ENCODE results near the gene PTPRG. TPM values are rescaled to one million over a fixed set of nuclear protein-coding genes. Genes with fewer than 3 reads are reported as not detected.

The PTPRG gene
- total RNA-seq, 4 donors from 2014 or later = 51.9 to 56.8 (median 54.4) TPM

DNA sequence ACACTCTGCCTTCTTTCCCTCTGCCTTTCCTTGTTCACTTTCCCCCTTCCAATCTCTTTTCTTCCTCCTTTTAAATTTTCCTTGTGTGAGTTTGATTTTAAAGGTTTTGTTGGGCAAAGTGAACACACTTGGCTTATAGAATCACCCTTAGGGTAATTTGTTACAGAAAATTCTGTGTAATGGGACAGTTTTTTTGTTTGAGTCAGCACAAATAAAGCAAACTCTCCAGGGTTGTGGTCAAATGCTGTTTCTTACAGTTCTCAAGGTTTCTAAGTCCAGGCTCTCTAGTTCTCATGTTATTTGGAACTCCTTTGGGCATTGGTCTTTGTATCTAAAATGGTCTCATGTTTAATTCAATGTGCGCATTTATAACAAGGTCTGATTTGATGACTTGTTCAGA is 307.1 kb downstream of the PTPRG start:
- H3K27ac ChIP-seq (replicated peaks in 1 of 4) = no peak overlapping the region
- H3K4me3 ChIP-seq = no peak overlapping the region
- H3K27me3 ChIP-seq = no peaks in the 10 kb centered on the region
- no peaks in the 10 kb centered on the region for H3K9me3 ChIP-seq
- WGBS = 100% methylated on average over 1 of the region's 1 CpG
- TF ChIP-seq, protein P1, sequence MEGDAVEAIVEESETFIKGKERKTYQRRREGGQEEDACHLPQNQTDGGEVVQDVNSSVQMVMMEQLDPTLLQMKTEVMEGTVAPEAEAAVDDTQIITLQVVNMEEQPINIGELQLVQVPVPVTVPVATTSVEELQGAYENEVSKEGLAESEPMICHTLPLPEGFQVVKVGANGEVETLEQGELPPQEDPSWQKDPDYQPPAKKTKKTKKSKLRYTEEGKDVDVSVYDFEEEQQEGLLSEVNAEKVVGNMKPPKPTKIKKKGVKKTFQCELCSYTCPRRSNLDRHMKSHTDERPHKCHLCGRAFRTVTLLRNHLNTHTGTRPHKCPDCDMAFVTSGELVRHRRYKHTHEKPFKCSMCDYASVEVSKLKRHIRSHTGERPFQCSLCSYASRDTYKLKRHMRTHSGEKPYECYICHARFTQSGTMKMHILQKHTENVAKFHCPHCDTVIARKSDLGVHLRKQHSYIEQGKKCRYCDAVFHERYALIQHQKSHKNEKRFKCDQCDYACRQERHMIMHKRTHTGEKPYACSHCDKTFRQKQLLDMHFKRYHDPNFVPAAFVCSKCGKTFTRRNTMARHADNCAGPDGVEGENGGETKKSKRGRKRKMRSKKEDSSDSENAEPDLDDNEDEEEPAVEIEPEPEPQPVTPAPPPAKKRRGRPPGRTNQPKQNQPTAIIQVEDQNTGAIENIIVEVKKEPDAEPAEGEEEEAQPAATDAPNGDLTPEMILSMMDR (IDR thresholded peaks at IDR 0.05) = no peak
- no peak for TF ChIP-seq EP300 (IDR thresholded peaks at IDR 0.05)
- DNase-seq (ENCODE audit: extremely low spot score) = no peak
- intact Hi-C loops (cut with DNase I) = no loop called here
- no peaks in the 10 kb centered on the region for H3K36me3 ChIP-seq
- peaks cover 34 to 53% (median 42%) of the 10 kb centered on the region in 4 donors for H3K4me1 ChIP-seq

DNA sequence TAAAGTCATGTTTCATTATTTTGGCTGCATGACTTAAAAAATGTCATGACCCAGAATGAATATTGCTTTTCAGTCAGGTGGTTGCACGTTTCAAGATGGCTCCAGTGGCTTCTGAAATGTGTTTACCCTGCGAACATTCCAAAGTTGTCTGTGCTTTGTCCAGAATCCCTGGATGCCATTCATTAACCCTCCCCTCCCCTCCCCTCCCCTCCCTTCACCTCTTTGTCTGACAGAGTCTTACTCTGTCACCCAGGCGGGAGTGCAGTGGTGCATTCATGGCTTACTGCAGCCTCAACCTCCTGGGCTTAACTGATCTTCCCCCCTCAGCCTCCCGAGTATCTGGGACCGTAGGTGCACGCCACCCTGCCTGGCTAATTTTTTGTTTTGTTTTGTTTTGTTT is 308.0 kb downstream of the PTPRG start:
- no peaks in the 10 kb centered on the region for H3K27me3 ChIP-seq
- no peaks in the 10 kb centered on the region for H3K9me3 ChIP-seq
- no peaks in the 10 kb centered on the region for H3K36me3 ChIP-seq
- intact Hi-C loops (cut with DNase I) = no loop called here
- no peak overlapping the region for H3K27ac ChIP-seq (replicated peaks in 1 of 4)
- no peak for DNase-seq (ENCODE audit: extremely low spot score)
- H3K4me1 ChIP-seq = peaks cover 26 to 51% (median 38%) of the 10 kb centered on the region in 4 donors
- TF ChIP-seq POLR2A (IDR thresholded peaks at IDR 0.05; ENCODE audit: low read depth) (no peak), POLR2AphosphoS5 (IDR thresholded peaks at IDR 0.05) (no peak), EP300 (IDR thresholded peaks at IDR 0.05) (no peak)
- TF ChIP-seq, protein P1 (IDR thresholded peaks at IDR 0.05) = no peak
- 87% methylated on average over 6 of the region's 6 CpGs for WGBS
- no peak overlapping the region for H3K4me3 ChIP-seq

DNA sequence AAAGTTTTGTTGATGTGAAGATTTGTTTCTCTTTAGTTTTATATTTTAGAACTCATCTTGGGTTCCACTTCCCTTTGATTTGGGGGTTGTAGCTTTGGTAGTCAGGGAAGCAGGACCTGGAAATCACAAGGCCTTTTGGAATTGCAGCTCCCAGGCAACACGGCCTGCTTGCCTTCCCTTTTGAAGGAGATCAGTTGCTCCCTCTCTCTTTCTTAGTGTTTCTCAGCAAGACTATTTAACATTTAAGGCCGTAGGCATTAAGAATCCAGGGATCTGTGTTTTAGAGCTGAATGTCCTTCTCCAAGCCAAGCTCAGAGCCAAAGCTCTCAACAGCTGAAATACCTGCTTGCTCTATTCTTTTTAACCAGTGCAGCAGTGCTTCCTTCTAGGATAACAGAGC is 310.3 kb downstream of the PTPRG start:
- intact Hi-C loops (cut with DNase I) = no loop called here
- 81% methylated on average over 2 of the region's 2 CpGs for WGBS
- no peaks in the 10 kb centered on the region for H3K36me3 ChIP-seq
- no peak overlapping the region for H3K4me3 ChIP-seq
- H3K4me1 ChIP-seq = peaks cover 27 to 54% (median 38%) of the 10 kb centered on the region in 4 donors
- no peak for TF ChIP-seq POLR2AphosphoS5 (IDR thresholded peaks at IDR 0.05)
- TF ChIP-seq, protein P1 (IDR thresholded peaks at IDR 0.05) = no peak
- TF ChIP-seq EP300 (IDR thresholded peaks at IDR 0.05) = no peak
- no peak for TF ChIP-seq POLR2A (IDR thresholded peaks at IDR 0.05; ENCODE audit: low read depth)
- no peak for DNase-seq (ENCODE audit: extremely low spot score)
- no peak overlapping the region for H3K27ac ChIP-seq (replicated peaks in 1 of 4)
- H3K27me3 ChIP-seq = no peaks in the 10 kb centered on the region
- H3K9me3 ChIP-seq = no peaks in the 10 kb centered on the region

DNA sequence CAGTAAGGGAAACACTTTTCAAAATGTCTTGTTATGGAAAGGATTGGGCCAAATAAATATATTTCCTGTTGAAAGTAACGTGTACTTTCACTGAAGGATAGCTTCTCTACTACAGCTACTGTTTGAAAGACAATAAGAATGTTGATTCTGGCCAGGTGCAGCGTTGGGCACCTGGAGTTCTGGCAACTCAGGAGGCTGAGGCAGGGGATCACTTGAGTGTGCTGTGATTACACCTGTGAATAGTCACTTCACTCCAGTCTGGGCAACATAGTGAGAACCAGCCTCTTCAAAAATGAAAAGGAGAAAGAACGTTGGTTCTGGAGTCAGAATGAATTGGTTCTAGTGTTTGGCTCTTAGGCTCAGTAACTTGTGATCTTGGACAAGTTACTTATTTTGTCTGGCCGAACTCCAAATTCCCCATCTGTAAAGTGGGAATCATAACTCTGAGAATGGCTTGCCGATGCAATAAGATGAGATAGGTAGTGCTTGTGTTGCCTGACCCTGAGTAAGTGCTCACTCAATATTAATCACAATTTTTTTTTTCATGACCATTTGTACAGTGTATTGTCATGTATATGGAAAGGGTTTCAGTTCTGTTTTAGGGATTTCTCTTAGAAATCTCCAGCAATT is 310.8 kb downstream of the PTPRG start:
- no peak overlapping the region for H3K27ac ChIP-seq (replicated peaks in 1 of 4)
- intact Hi-C loops (cut with DNase I) = no loop called here

More for the DNA sequence above, 310.8 kb downstream of the PTPRG start:
- Histone ChIP-seq H3K36me3 (no peaks in the 10 kb centered on the region), H3K9me3 (no peaks in the 10 kb centered on the region), H3K27me3 (no peaks in the 10 kb centered on the region), H3K4me1 (peaks cover 33 to 59% (median 43%) of the 10 kb centered on the region in 4 donors), H3K4me3 (no peak overlapping the region)
- 72% methylated on average over 5 of the region's 5 CpGs for WGBS
- TF ChIP-seq EP300 (IDR thresholded peaks at IDR 0.05) = no peak
- TF ChIP-seq, protein P1 (IDR thresholded peaks at IDR 0.05) = no peak
- no peak for TF ChIP-seq POLR2AphosphoS5 (IDR thresholded peaks at IDR 0.05)
- no peak for TF ChIP-seq POLR2A (IDR thresholded peaks at IDR 0.05; ENCODE audit: low read depth)
- no peak for DNase-seq (ENCODE audit: extremely low spot score)

Measured in esophagus muscularis mucosa (tissue), 4 donors.